ENCODE data around the gene ZFP3.
"Not testable (repeated sequence)": the region's sequence is repeated elsewhere in the genome, so short reads cannot be mapped to it uniquely, and the experiment has no call there.

ZFP3 gene

GRCh38 chr17:5078106-5079028 is at the start of gene ZFP3:
ZFP3 (plus strand) TSS chr17:5078467; CDS start chr17:5091505, 13,038 bp downstream.
- TF ChIP-seq, protein P1, sequence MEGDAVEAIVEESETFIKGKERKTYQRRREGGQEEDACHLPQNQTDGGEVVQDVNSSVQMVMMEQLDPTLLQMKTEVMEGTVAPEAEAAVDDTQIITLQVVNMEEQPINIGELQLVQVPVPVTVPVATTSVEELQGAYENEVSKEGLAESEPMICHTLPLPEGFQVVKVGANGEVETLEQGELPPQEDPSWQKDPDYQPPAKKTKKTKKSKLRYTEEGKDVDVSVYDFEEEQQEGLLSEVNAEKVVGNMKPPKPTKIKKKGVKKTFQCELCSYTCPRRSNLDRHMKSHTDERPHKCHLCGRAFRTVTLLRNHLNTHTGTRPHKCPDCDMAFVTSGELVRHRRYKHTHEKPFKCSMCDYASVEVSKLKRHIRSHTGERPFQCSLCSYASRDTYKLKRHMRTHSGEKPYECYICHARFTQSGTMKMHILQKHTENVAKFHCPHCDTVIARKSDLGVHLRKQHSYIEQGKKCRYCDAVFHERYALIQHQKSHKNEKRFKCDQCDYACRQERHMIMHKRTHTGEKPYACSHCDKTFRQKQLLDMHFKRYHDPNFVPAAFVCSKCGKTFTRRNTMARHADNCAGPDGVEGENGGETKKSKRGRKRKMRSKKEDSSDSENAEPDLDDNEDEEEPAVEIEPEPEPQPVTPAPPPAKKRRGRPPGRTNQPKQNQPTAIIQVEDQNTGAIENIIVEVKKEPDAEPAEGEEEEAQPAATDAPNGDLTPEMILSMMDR (conservative IDR thresholded peaks at IDR 0.05) = no peak
- H3K27ac ChIP-seq = peak within 1 kb of the TSS; percentile 79

GRCh38 chr17:5030168-5030567 is 48.1 kb upstream of the ZFP3 start:
- H3K27ac ChIP-seq = not testable (repeated sequence)

DNA sequence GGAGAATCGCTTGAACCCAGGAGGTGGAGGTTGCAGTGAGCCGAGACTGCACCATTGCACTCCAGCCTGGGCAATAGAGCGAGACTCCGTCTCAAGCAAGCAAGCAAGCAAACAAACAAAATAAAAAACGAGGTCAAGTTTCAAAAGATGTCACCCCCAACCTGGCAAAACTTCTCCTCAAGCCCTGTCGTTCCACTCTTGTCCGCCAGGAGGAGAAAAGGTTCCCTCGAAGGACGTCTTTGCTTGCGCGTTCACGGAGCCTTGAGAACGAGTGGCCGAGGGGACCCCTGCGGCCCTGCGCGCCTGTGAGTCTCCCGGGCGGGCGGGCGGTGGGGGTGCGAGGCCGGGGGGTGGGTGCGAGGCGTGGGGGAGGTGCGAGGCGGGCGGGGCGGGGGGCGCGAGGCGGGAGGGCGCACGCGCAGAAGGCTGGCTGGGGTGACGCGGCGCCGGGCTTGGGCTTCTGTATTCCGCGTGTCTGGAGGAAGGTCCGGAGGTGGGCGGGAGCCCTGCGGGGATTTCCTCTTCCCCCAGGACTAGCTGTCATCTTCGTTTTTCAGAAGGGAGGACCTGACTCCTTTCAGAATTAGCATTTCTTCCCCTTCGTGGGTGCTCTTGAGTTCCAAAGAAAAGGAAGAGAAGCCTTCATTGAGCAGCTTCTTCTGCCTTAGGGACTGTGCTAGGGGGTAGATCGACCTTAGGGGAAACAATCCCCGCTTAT is 46.7 kb upstream of the ZFP3 start:
- TF ChIP-seq, protein P1 (conservative IDR thresholded peaks at IDR 0.05) = peak; percentile 66
- H3K27ac ChIP-seq = peak overlapping the region; percentile 34; the same call in 1 of the 2 replicates

DNA sequence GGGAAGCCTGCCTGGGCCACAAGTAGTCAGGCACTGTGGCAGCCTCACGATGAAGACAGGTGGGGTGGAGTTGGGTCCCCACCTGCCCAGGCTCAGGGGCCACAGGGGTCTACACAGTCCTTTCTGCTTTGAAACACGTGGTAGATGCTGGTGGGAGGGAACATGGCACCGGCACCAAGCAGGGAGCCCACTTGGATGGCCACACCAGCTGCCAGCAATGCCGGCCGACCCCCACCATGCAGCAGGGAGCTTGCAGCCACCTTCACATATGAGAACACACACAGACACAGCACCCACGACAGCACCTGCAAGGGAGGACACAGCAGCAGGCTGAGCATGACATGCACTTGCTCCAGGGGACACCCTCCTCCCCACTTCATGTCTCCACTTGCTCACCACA is 45.4 kb upstream of the ZFP3 start:
- no peak overlapping the region for H3K27ac ChIP-seq
- TF ChIP-seq, protein P1 (conservative IDR thresholded peaks at IDR 0.05) = no peak

- TF ChIP-seq, protein P1 (conservative IDR thresholded peaks at IDR 0.05) = no peak
- H3K27ac ChIP-seq = no peak overlapping the region
Observed at GRCh38 chr17:5033352-5034015, 44.8 kb upstream of the ZFP3 start.

DNA sequence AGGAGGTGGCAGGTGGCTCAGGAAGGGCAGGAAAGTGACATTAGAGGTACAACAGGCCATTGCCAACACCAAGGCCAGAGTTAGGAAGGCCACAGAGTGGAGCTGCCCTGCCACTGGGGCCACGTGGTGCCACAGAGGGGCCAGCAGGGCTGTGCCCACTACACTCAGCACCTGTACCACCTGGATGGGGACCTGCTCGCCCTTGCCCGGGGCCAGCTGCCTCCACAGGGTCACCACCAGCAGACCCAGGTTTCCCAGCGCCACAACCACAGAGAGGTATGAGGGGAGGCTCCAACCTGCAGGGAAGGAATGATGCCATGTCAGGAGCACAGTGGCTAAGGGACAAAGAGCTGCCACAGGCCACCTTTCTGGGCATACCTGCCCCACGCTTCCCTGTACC is 44.2 kb upstream of the ZFP3 start:
- TF ChIP-seq, protein P1 (conservative IDR thresholded peaks at IDR 0.05) = no peak
- no peak overlapping the region for H3K27ac ChIP-seq

DNA sequence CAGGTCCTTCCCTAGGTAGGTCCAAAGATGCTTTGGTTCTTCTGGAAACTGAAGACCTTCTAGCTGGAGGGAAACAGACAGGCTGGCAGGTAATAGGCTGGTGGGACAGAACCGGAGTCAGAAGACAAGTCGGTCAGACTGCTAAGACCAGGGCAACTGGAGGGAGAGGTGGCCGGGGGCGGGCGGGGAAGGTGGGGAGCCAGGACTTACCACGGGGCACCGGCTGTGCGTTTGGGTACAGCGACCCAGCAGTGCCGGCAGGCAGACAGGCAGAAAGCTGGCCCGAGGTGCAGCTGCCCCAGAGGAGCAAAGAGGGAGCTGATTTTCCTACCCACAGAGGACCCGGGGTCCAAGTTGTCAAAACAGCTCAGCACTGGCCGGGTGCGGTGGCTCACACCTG is 43.6 kb upstream of the ZFP3 start:
- TF ChIP-seq, protein P1 (conservative IDR thresholded peaks at IDR 0.05) = no peak
- H3K27ac ChIP-seq = no peak overlapping the region
